ES-I3 (cell line): ENCODE results near the gene DND1.
A peak's percentile ranks its signal among the peaks of the same experiment; 100 is the strongest.
"Not testable (repeated sequence)": the region's sequence is repeated elsewhere in the genome, so short reads cannot be mapped to it uniquely, and the experiment has no call there.

ENCODE experiments used
- H3K36me3 ChIP-seq: 2 replicates; pipeline ENCODE4 v1.6.1; 2013; ENCODE audit warnings: mild to moderate bottlenecking, low read length, control low read depth, moderate library complexity; ENCODE audit not compliant: insufficient read depth
- H3K4me1 ChIP-seq: 2 replicates; pipeline ENCODE4 v1.6.1; 2013; ENCODE audit warnings: mild to moderate bottlenecking, control low read depth, low read length; ENCODE audit not compliant: insufficient read depth
- H3K9ac ChIP-seq: 2 replicates; pipeline ENCODE4 v1.6.1; 2013; ENCODE audit warnings: low read depth, mild to moderate bottlenecking, low read length, moderate library complexity
- H3K9me3 ChIP-seq: 2 replicates; pipeline ENCODE4 v1.6.1; 2013; ENCODE audit warnings: mild to moderate bottlenecking, low read length, moderate library complexity; ENCODE audit not compliant: control insufficient read depth, insufficient read depth

The DND1 gene

DNA sequence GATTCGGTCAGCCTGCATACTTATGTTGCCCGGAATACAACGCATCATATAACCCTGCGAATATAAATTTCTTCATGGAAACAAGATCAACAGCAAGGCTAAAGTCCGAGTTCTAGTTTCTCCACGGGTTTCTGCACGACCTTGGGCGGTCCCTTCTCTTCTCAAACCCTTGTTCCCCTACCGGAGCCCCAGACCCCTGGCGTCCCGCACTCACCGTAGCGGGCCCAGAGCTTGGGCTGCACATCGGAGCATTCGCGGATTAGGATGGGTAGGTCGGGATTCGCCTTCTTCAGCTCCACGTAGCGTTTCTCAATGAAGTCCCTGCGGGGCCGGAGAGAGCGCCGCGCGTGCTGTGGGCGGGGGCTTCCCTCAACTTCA is 26.3 kb downstream of the DND1 start:
- Histone ChIP-seq H3K9me3 (no peaks in the 10 kb centered on the region), H3K36me3 (peaks cover 14% of the 10 kb centered on the region; the same call in 1 of the 2 replicates), H3K4me1 (peaks cover 4% of the 10 kb centered on the region; the same call in 1 of the 2 replicates), H3K9ac (peak overlapping the region; percentile 89)

DNA sequence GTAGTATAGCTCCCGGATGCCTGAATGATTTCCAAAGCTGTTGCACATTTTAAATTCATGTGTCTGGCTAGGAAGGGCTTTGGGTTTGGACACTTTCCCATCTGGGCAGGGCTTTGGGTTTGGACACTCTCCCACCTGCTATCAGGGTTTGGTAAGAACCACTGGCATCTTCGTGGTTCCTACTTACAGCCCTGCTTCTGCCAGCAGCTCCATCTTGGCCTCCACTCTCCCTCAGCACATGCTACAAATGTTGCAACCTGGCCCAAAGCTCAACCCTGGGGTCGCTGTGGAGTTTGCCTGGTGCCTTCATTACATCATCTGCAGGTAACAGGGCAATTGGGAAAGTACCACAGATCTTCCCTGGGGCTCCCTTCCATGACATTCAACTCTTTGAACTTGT is 30.7 kb downstream of the DND1 start:
- peaks cover 7% of the 10 kb centered on the region for H3K36me3 ChIP-seq

DNA sequence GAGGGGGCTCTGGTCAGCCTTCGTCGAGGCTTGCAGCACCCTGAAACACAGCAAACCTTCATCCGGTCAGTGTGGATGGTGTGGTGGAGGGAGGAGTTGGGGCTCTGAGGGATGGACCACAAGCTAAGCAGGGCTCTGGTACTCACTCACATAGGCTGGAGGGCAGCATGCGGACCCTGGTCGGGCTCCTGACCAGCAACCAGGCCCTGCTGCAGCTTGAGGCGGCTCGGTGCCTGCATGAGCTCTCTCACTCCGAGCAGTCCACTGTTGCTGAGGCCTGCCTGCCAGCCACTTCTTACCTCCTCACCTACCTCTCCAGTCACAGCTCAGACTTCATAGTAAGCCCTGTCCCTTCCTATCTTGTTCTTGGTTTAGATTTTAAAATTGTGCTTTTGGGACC is 31.7 kb downstream of the DND1 start:
- Histone ChIP-seq H3K9me3 (no peaks in the 10 kb centered on the region), H3K9ac (no peak overlapping the region), H3K36me3 (peaks cover 7% of the 10 kb centered on the region), H3K4me1 (no peaks in the 10 kb centered on the region; the same call in 1 of the 2 replicates)

More for the DNA sequence above, 30.7 kb downstream of the DND1 start:
- Histone ChIP-seq H3K4me1 (no peaks in the 10 kb centered on the region; the same call in 1 of the 2 replicates), H3K9ac (no peak overlapping the region), H3K9me3 (no peaks in the 10 kb centered on the region)

DNA sequence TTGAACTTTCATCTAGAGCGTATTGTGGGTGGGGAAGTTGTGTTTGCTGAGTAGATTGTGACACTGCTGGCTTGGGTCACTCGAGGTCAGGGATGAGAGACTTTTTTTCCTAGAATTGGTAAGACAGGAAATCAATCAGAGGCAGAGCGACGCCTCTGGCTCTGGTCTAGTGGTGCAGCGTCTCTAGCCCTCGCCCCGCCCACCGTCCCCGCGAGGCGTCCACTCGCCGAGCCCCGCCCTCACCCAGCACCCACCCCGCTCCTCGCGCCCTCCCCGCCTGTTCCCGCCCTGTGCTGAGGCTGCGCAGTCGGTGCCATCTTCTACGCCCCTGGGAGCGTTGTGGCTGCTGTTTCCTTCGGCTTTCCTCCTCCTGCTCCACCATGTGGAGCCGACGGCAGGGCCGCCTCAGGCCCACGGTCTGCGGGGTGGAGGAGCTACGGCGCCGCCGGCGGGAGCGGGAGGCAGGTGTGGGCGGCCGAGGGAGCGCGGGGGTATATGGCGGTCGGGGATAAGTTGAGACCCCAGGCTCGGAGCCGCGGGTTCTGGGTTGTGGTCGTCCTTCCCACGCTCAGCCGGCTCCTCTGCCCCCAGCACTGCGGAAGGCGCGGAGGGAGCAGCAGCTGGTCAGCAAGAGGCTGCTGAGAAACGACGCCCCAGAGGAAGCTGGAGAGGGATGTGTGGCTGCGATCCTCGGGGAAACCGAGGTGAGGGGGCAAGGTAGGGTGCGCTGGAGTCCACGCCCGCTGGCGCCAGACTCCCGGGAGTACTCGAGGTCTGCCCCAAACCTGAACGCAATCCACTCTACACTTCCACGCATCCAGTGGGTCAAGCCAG is 34.0 kb downstream of the DND1 start, which contains the start of gene TMCO6:
Gene TMCO6 (plus strand): TSS at position 304 of the 834 bp plus-strand sequence. CDS start 77 bp downstream, at position 381.
- Histone ChIP-seq H3K9me3 (no peaks in the 10 kb centered on the region), H3K9ac (peak within 1 kb of the TSS; percentile 85), H3K36me3 (no peaks in the 10 kb centered on the region; the same call in none of the 2 replicates), H3K4me1 (no peaks in the 10 kb centered on the region)

DNA sequence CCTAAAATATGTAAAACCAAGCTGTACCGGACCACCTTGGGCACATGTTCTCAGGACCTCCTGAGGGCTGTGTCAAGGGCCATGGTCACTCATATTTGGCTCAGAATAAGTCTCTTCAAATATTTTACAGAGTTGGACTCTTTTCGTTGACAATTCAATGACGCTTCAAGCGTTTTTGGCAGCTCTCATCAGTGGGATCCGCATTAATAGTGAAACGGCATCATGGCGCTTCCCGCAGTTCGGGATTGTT is 34.6 kb downstream of the DND1 start:
- H3K9ac ChIP-seq, result peak overlapping the region; percentile 20; the same call in 1 of the 2 replicates
- not testable (repeated sequence) for H3K4me1 ChIP-seq, H3K9me3 ChIP-seq, H3K36me3 ChIP-seq

DNA sequence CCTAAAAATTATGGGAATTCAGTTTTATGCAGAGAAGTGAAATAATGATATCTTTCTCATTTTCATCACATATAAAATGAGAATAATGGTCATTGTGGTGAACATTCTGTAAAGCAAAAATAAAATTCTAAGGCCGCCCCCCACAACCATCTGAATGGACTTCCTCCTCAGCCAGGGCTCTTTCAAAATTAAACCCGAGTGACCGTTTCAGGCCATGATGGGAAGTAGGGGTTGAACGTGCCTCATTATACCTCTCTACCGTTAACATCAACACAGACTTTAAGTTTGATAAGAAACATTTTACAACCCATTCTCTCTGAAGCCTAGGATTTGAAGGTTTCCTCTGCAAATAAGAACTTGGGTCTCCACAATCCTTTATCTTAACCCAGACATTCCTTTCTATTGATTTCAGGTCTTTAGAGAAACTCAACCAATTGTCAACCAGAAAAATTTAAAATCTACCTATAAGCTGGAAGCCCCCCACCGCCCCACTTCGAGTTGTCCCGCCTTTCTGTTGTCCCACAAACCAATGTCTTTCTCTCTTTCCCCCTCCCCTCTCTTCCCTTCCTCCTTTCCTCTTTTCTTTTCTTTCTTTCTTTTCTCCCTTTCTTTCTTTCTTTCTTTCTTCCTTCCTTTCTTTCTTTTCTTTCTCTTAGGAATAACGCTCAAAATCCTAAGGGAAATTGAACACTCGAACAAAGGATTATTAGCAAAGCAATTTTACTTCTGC is 35.8 kb downstream of the DND1 start:
- Histone ChIP-seq H3K4me1 (no peaks in the 10 kb centered on the region), H3K9me3 (no peaks in the 10 kb centered on the region), H3K36me3 (no peaks in the 10 kb centered on the region; the same call in 1 of the 2 replicates), H3K9ac (no peak overlapping the region)

DNA sequence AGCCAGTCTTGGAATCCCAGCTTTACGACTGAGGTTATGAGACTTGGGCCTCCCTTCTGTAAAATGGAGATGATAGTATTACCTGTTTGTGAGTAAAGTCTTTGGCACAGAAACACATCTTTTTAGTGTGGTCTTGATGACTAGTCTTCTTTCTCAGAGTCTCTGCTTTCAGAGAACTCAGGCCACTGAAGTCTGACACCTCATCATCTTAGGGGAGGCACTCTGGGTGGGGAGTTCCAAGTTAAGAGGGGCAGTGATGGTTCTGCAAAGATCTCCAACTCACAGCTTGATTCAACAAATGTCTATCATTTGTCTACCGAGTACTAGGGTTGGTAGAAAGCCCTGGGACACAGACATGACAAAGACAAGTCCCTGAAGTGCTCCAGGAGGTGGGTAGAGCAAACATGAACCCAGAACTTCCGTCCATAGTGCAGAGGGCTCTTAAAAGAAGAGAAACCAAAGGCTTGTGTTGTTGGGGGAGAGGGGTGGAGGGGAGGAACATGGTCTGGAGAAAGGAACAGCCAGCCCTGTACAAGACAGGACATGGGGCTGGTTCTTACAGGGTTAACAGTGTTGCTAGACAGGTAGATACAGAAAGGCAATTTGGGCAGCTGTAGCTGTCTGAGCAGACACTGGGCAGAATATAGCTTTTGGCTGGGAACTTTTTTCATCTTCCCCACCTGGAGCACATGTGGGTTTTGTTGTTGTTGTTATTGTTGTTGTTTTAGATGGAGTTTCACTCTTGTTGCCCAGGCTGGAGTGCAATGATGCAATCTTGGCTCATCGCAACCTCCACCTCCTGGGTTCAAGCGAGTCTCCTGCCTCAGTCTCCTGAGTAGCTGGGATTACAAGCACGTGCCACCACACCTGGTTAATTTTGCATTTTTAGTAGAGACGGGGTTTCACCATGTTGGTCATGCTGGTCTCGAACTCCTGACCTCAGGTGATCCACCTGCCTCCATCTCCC is 37.8 kb downstream of the DND1 start:
- Histone ChIP-seq H3K9ac (no peak overlapping the region), H3K9me3 (no peaks in the 10 kb centered on the region), H3K36me3 (no peaks in the 10 kb centered on the region), H3K4me1 (no peaks in the 10 kb centered on the region)

DNA sequence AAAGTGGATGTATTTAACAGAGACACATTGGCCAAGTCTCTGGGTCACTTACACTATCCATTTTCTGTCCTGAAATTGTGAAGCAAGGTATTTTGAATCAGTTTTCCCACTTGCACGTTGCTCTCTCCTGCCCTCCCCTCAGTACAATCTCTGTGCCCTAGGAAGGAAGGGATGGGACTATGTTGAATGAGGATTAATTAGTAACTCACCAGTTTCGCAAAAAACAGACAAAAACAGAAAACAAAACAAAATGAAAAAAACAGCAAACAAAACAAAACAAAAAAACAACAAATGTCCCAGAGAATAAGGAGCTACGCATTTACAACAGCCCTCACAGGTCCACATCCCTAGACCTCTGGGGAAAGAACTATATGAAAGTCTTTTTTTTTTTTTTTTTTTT is 39.3 kb downstream of the DND1 start:
- no peaks in the 10 kb centered on the region for H3K9me3 ChIP-seq
- no peaks in the 10 kb centered on the region for H3K36me3 ChIP-seq
- no peaks in the 10 kb centered on the region for H3K4me1 ChIP-seq
- no peak overlapping the region for H3K9ac ChIP-seq

DNA sequence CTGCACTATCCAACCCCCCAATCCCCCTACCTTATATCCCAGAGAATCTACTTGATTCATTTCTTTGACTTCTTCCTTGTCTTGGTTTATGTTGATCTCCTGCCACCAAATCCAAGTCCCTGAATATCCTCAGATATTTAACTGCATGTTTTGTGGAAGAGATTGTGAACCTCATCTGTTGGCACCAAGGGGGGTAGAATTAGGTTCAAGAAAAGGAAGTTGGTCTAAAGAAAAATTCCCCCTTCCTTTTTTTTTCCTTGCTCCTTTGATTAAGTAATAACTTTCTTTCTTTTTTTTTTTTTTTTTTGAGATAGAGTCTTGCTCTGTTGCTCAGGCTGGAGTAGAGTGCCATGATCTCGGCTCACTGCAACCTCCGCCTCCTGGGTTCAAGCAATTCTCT is 39.9 kb downstream of the DND1 start:
- H3K4me1 ChIP-seq, result no peaks in the 10 kb centered on the region
- H3K36me3 ChIP-seq, result no peaks in the 10 kb centered on the region
- no peak overlapping the region for H3K9ac ChIP-seq
- no peaks in the 10 kb centered on the region for H3K9me3 ChIP-seq

DNA sequence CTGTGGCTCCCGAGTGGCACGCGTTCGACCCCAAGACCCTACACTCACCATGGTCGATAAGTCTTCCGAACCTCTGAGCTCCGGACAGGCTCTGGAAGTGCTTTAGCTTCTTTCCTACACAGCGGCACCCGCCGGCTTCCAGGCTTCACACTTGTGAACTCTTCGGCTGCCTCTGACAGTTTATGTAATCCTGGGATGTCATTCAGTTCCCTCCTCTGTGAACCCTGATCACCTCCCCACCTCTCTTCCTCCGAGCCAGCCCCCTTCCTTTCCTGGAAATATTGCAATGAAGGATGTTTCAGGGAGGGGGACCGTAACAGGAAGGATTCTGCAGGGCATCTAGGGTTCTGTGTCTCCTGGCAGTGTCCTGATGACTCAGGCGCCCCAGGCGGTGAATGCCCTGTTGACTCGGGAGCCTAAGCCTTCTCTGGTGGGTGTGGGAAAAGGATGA is 40.3 kb downstream of the DND1 start, which contains the start of gene CD14:
Gene CD14 (minus strand): TSS at position 155 of the 451 bp plus-strand sequence. CDS start 104 bp downstream, at position 51.
- Histone ChIP-seq H3K9me3 (no peaks in the 10 kb centered on the region), H3K36me3 (no peaks in the 10 kb centered on the region), H3K9ac (no peak within 1 kb of the TSS; the same call in 1 of the 2 replicates), H3K4me1 (no peaks in the 10 kb centered on the region)

DNA sequence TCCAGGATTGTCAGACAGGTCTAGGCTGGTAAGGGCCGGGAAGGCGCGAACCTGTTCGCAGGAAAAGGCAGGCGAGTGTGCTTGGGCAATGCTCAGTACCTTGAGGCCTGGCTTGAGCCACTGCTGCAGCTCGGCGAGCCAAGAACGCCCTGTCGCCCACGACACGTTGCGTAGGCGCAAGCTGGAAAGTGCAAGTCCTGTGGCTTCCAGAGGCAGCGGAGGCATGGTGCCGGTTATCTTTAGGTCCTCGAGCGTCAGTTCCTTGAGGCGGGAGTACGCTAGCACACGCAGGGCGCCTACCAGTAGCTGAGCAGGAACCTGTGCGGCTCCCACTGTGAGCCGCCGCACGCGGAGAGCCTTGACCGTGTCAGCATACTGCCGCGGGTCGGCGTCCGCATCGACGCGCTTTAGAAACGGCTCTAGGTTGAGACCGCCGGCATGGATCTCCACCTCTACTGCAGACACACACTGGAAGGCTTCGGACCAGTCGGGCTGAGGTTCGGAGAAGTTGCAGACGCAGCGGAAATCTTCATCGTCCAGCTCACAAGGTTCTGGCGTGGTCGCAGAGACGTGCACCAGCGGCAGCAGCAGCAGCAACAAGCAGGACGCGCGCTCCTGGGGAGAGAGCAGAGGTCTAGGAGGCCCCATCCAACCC is 40.9 kb downstream of the DND1 start:
- Histone ChIP-seq H3K9ac (no peak overlapping the region; the same call in 1 of the 2 replicates), H3K9me3 (no peaks in the 10 kb centered on the region), H3K36me3 (no peaks in the 10 kb centered on the region), H3K4me1 (no peaks in the 10 kb centered on the region)

DNA sequence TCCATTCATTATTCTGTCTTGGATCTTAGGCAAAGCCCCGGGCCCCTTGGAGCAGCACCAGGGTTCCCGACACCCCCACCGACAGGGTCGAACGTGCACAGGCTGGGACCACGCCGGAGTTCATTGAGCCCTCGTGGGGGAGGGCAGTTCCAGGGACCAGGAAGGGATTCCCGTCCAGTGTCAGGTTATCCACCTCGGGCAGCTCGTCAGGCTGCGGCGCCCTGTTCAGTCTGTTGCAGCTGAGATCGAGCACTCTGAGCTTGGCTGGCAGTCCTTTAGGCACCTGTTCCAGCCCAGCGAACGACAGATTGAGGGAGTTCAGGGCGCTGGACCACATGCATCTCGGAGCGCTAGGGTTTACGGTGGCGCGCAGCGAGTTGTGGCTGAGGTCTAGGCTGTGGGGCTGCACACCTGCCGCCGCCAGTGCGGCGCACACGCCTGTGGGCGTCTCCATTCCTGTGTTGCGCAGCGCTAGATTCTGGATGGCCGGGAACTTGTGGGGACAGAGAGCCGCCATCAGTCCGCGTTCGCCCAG is 41.5 kb downstream of the DND1 start:
- H3K4me1 ChIP-seq, result no peaks in the 10 kb centered on the region
- H3K9ac ChIP-seq, result no peak overlapping the region
- no peaks in the 10 kb centered on the region for H3K36me3 ChIP-seq
- H3K9me3 ChIP-seq, result no peaks in the 10 kb centered on the region

DNA sequence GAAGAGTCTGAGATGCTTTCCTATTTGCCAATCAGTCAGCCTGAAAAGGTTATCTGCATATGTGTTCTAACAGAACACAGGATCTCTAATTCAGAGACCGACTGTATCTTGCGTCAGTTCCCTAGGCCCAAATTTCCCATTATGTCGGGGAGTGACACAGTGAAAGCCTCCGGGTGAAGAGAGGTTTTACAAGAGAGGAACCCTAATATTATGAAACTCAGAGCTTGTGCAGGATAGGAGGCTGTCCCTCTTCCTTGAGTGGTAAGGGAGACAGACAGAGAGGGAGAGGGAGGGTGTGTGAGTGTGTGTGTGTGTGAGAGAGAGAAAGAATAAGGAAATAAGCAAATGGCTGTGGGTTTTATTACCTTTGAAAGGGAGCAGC is 42.3 kb downstream of the DND1 start:
- Histone ChIP-seq H3K9ac (no peak overlapping the region), H3K9me3 (no peaks in the 10 kb centered on the region), H3K4me1 (no peaks in the 10 kb centered on the region), H3K36me3 (no peaks in the 10 kb centered on the region)
